ENCODE measurements around the gene RNF32. TPM values are rescaled to one million over a fixed set of nuclear protein-coding genes. Genes with fewer than 3 reads are reported as not detected.

RNF32 gene
- total and polyA plus RNA-seq, 2 of the 13 experiments (the other 11 are each of a cell fraction or from before 2014, with no cell fraction given): not detected

GRCh38 chr7:156650042-156650441, 9.5 kb downstream of the RNF32 start (continued):
- TF ChIP-seq ZNF251 (CRISPR knock-in tag; IDR thresholded peaks at IDR 0.05): no peak
- TF ChIP-seq, protein P1, sequence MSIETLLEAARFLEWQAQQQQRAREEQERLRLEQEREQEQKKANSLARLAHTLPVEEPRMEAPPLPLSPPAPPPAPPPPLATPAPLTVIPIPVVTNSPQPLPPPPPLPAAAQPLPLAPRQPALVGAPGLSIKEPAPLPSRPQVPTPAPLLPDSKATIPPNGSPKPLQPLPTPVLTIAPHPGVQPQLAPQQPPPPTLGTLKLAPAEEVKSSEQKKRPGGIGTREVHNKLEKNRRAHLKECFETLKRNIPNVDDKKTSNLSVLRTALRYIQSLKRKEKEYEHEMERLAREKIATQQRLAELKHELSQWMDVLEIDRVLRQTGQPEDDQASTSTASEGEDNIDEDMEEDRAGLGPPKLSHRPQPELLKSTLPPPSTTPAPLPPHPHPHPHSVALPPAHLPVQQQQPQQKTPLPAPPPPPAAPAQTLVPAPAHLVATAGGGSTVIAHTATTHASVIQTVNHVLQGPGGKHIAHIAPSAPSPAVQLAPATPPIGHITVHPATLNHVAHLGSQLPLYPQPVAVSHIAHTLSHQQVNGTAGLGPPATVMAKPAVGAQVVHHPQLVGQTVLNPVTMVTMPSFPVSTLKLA (IDR thresholded peaks at IDR 0.05): no peak
- TF ChIP-seq REPIN1 (CRISPR knock-in tag; IDR thresholded peaks at IDR 0.05; ENCODE audit: borderline replicate concordance, low read depth): 0 out of 2 replicates have a peak, but pooled peaks have one; percentile 35
- peak; percentile 70; the same call in 1 of the 2 replicates for TF ChIP-seq ZNF605 (CRISPR knock-in tag; IDR thresholded peaks at IDR 0.05)
- no peak for TF ChIP-seq ZNF230 (CRISPR knock-in tag; IDR thresholded peaks at IDR 0.05)
- no peak for TF ChIP-seq ZGPAT (CRISPR knock-in tag; IDR thresholded peaks at IDR 0.05)
- 0 out of 2 replicates have a peak, but pooled peaks have one; percentile 14 for TF ChIP-seq NR2C2 (CRISPR knock-in tag; IDR thresholded peaks at IDR 0.05; ENCODE audit: borderline replicate concordance)
- no peak for TF ChIP-seq TEAD2 (CRISPR knock-in tag; IDR thresholded peaks at IDR 0.05)
- no peak for TF ChIP-seq ZNF761 (CRISPR knock-in tag; conservative IDR thresholded peaks at IDR 0.05)
- TF ChIP-seq SMYD3 (CRISPR knock-in tag; IDR thresholded peaks at IDR 0.05): no peak
- TF ChIP-seq ZC3H13 (CRISPR knock-in tag; IDR thresholded peaks at IDR 0.05): no peak
- no peak for TF ChIP-seq NAIF1 (CRISPR knock-in tag; IDR thresholded peaks at IDR 0.05; ENCODE audit: borderline replicate concordance)
- TF ChIP-seq KDM2A (CRISPR knock-in tag; IDR thresholded peaks at IDR 0.05; ENCODE audit: borderline replicate concordance, low read depth): peak; percentile 63; the same call in 1 of the 2 replicates
- no peak for TF ChIP-seq JUND (CRISPR knock-in tag; IDR thresholded peaks at IDR 0.05)
- no peak for TF ChIP-seq MEIS1 (CRISPR knock-in tag; IDR thresholded peaks at IDR 0.05; ENCODE audit: borderline replicate concordance)
- TF ChIP-seq ZNF740 (CRISPR knock-in tag; IDR thresholded peaks at IDR 0.05): no peak
- peak; percentile 72 for TF ChIP-seq ZMYM4 (CRISPR knock-in tag; IDR thresholded peaks at IDR 0.05)
- 0 out of 2 replicates have a peak, but pooled peaks have one; percentile 25 for TF ChIP-seq TARDBP (CRISPR knock-in tag; IDR thresholded peaks at IDR 0.05)
- no peak; the same call in 1 of the 2 replicates for TF ChIP-seq RXRB (CRISPR knock-in tag; IDR thresholded peaks at IDR 0.05; ENCODE audit: borderline replicate concordance)
- TF ChIP-seq GABPA (IDR thresholded peaks at IDR 0.05; ENCODE audit: low read depth, low read length): no peak
- peak; percentile 50; the same call in 1 of the 2 replicates for TF ChIP-seq GABPA (CRISPR knock-in tag; IDR thresholded peaks at IDR 0.05; ENCODE audit: low read depth)
- TF ChIP-seq REST (IDR thresholded peaks at IDR 0.05; ENCODE audit: borderline replicate concordance in 1 of 2, low read depth in 1 of 2, low read length in 2 of 2): no peak
- no peak for TF ChIP-seq FOXA1 (IDR thresholded peaks at IDR 0.05)
- peak; percentile 52; the same call in 1 of the 2 replicates for TF ChIP-seq FOXA1 (CRISPR knock-in tag; IDR thresholded peaks at IDR 0.05)

Measured in HepG2 (cell line).